BE2C (cell line): Measurements from ENCODE around the gene TUBG1. TPM values are rescaled to one million over a fixed set of nuclear protein-coding genes. Genes with fewer than 3 reads are reported as not detected.

ENCODE experiments used
- DNase-seq: peaks from one replicate; pipeline ENCODE4 v3.0.0-alpha.2; 2020
- H3K27me3 ChIP-seq: fragments of 250-450 bp; sonication (Bioruptor Pico); 2 replicates; pipeline ENCODE4 v1.5.1; 2020; ENCODE audit warnings: mild to moderate bottlenecking
- H3K36me3 ChIP-seq: fragments of 250-450 bp; sonication (Bioruptor Pico); 2 replicates; pipeline ENCODE4 v1.5.1; 2020; ENCODE audit warnings: mild to moderate bottlenecking
- H3K4me1 ChIP-seq: fragments of 250-450 bp; sonication (Bioruptor Pico); 2 replicates; pipeline ENCODE4 v1.5.1; 2020
- H3K4me3 ChIP-seq: 2 replicates; pipeline ENCODE4 v1.5.1; 2011; ENCODE audit warnings: low read depth, low read length
- H3K9me3 ChIP-seq: fragments of 250-450 bp; sonication (Bioruptor Pico); 2 replicates; pipeline ENCODE4 v1.5.1; 2020
- polyA plus RNA-seq: library from polyadenylated mRNA; unstranded; fragments of >200 nt; gene quantifications from one replicate; pipeline ENCODE4 v1.2.1, GENCODE V29; 2012; ENCODE audit warnings: low read depth, missing spikeins; ENCODE audit not compliant: insufficient read length, insufficient read depth
- TF ChIP-seq, protein P1 (sequence below): IDR thresholded peaks from 2 replicates; pipeline ENCODE4 v1.5.1; 2012; ENCODE audit warnings: mild to moderate bottlenecking, low read depth, low read length

TUBG1 gene
- polyA plus RNA-seq = 176 TPM

DNA sequence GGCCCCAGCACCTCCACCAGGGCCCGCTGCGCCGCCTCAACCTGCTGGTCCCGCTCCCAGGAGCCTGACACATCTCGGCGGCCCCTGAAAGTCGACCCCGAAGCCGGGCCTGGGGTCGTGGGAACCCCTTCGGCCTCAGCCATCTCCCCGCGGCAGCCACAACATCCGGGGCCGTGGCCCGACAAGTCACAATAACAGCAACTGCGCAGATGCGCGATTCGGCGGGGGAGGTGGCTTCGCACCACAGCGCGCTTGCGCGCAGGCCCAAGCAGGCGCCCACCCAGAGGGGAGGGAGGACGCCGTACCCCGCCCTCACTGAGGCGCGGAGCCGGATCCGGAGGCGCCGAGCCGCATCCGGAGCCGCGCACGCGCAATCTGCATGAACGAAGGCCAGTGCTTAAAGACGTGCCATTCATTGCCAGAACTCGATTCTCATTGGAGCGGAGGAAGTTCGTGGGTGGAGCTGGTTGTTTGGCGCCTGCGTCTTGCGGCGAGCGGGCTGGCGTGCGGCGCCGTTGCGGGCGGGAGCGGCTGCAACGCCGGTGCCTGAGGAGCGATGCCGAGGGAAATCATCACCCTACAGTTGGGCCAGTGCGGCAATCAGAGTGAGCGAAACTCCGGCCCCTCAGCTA is at the start of gene TUBG1, which contains the start of gene RETREG3:
TUBG1 (plus strand) TSS at position 502 of the 632 bp plus-strand sequence; CDS start at position 557, 55 bp downstream.
RETREG3 (minus strand) TSS at position 193 of the 632 bp plus-strand sequence; CDS start at position 143, 50 bp downstream.
- Histone ChIP-seq H3K36me3 (peaks cover 28% of the 10 kb centered on the region), H3K4me3 (peak within 1 kb of the TSS; percentile 96), H3K4me1 (no peaks in the 10 kb centered on the region), H3K27me3 (no peaks in the 10 kb centered on the region), H3K9me3 (no peaks in the 10 kb centered on the region)
- DNase-seq = peak; percentile 99
- TF ChIP-seq, protein P1, sequence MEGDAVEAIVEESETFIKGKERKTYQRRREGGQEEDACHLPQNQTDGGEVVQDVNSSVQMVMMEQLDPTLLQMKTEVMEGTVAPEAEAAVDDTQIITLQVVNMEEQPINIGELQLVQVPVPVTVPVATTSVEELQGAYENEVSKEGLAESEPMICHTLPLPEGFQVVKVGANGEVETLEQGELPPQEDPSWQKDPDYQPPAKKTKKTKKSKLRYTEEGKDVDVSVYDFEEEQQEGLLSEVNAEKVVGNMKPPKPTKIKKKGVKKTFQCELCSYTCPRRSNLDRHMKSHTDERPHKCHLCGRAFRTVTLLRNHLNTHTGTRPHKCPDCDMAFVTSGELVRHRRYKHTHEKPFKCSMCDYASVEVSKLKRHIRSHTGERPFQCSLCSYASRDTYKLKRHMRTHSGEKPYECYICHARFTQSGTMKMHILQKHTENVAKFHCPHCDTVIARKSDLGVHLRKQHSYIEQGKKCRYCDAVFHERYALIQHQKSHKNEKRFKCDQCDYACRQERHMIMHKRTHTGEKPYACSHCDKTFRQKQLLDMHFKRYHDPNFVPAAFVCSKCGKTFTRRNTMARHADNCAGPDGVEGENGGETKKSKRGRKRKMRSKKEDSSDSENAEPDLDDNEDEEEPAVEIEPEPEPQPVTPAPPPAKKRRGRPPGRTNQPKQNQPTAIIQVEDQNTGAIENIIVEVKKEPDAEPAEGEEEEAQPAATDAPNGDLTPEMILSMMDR = peak; percentile 16; the same call in 1 of the 2 replicates

DNA sequence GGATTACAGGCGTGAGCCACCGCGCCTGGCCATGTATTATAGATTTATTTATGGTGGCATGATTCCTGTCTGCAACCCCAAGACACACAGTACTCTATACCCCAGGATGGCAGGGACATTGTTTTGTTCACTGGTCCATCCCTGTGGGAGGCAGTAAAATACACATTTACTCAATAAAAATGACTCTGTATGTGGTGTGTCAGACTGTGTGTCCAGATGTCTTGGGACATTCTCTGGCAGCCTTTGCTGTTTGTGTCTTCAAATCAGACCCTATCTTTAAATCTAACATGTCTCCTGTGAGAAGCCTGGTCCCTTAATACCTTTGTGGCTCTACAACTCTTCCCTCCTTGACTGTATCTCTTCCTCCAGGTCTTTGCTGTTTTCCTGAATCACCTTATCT is 49.2 kb upstream of the TUBG1 start:
- TF ChIP-seq, protein P1 = no peak
- no peaks in the 10 kb centered on the region for H3K9me3 ChIP-seq

DNA sequence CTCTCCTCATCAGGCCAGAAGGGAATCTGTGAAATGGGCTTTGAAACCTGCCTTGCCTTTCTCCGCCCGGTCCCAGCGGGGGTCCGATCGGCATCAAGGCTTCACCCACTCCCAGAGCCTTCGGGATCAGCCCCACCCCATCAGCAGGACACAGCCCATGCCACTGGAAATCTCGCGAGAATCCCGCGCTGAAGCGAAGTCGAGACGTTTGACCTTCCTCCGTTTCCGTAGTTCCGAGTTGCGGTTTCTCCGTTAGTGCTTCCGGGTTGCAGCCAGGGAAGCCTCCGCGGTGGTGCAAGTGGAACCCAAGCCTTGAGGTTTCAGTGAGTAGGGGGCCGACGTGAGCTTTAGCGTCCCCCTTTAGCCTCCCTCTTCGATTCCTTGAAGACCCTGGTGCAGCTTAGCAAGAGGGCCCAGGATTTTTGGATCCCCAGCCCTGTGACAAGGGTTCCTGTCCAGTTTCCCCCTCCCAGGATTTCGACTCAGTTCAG is 47.5 kb upstream of the TUBG1 start, which contains the start of gene COASY:
COASY (plus strand) TSS at position 252 of the 491 bp plus-strand sequence. CDS start 475 bp downstream, outside the sequence.
- TF ChIP-seq, protein P1 = no peak
- Histone ChIP-seq H3K36me3 (peaks cover 24% of the 10 kb centered on the region), H3K9me3 (no peaks in the 10 kb centered on the region), H3K4me3 (peak within 1 kb of the TSS; percentile 79), H3K4me1 (no peaks in the 10 kb centered on the region; the same call in none of the 2 replicates), H3K27me3 (no peaks in the 10 kb centered on the region)
- DNase-seq = peak; percentile 98

More for the DNA sequence above, 49.2 kb upstream of the TUBG1 start:
- no peak for DNase-seq
- Histone ChIP-seq H3K36me3 (peaks cover 14% of the 10 kb centered on the region), H3K27me3 (no peaks in the 10 kb centered on the region), H3K4me1 (no peaks in the 10 kb centered on the region; the same call in 1 of the 2 replicates), H3K4me3 (no peak overlapping the region)

DNA sequence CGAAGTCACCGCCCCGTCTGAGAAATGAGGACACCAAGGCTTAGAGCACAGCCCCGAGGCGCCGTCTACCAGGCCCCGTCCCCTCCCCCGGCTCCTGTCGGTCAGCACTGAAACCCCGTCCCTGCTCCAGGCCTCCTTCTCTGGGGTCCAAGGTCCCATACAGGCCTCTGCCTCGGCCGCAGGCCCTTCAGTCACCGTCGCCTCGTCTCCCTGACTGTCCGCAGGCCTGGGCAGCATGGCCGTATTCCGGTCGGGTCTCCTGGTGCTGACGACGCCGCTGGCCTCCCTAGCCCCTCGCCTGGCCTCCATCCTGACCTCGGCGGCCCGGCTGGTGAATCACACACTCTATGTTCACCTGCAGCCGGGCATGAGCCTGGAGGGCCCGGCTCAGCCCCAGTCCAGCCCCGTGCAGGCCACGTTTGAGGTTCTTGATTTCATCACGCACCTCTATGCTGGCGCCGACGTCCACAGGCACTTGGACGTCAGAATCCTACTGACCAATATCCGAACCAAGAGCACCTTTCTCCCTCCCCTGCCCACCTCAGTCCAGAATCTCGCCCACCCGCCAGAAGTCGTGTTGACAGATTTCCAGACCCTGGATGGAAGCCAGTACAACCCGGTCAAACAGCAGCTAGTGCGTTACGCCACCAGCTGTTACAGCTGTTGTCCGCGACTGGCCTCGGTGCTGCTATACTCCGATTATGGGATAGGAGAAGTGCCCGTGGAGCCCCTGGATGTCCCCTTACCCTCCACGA is 46.9 kb upstream of the TUBG1 start:
- H3K27me3 ChIP-seq = no peaks in the 10 kb centered on the region
- peak; percentile 35 for DNase-seq
- no peaks in the 10 kb centered on the region; the same call in none of the 2 replicates for H3K4me1 ChIP-seq
- no peaks in the 10 kb centered on the region for H3K9me3 ChIP-seq
- TF ChIP-seq, protein P1 = no peak
- peak overlapping the region; percentile 79 for H3K4me3 ChIP-seq
- peaks cover 24% of the 10 kb centered on the region for H3K36me3 ChIP-seq

DNA sequence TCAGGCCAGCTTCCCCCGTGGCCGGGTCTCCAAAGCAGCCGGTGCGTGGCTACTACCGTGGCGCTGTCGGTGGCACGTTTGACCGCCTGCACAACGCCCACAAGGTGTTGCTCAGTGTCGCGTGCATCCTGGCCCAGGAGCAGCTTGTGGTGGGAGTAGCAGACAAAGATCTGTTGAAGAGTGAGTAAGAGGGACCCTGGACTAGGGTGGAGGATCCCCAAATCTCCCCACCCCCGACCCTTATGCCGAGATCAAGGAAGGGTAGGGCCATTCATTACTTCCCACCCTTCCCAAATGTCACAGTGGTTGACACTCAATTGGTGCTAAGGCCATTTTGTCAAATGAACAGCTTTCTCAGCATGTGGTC is 46.4 kb upstream of the TUBG1 start:
- Histone ChIP-seq H3K36me3 (peaks cover 24% of the 10 kb centered on the region), H3K4me1 (no peaks in the 10 kb centered on the region; the same call in none of the 2 replicates), H3K9me3 (no peaks in the 10 kb centered on the region), H3K27me3 (no peaks in the 10 kb centered on the region), H3K4me3 (peak overlapping the region; percentile 79)
- no peak for DNase-seq
- TF ChIP-seq, protein P1 = no peak
